Panc1 (cell line): ENCODE results near the gene SLIT3. TPM values are rescaled to one million over a fixed set of nuclear protein-coding genes. Genes with fewer than 3 reads are reported as not detected.

Experiments used
- ATAC-seq: fragments of 200-7000 bp; cut with Tn5 transposase; 2 replicates; pipeline ENCODE4 v1.9.1; 2020; ENCODE audit warnings: mild to moderate bottlenecking, moderate library complexity
- BruUV-seq: library from RNA; stranded (reverse); fragments of 400-500 nt; replicated peaks from 2 replicates; lab custom pipeline; 2021; lab: Mats Ljungman, UMichigan
- CTCF ChIA-PET: fragments of 300-600 bp; sonication (Branson Sonifier 250); formaldehyde crosslinking; loops from one replicate; lab custom pipeline; 2022; ENCODE audit warnings: antibody characterized with exemption; lab: Charles Lee
- POLR2A ChIA-PET: fragments of 300-600 bp; sonication (Branson Sonifier 250); formaldehyde crosslinking; loops from one replicate; lab custom pipeline; 2022; ENCODE audit warnings: antibody characterized with exemption; lab: Charles Lee
- DNase-seq: peaks from one replicate; pipeline ENCODE4 v3.0.0-alpha.2; 2010; ENCODE audit warnings: low read depth, low spot score
- H3K27ac ChIP-seq: 2 replicates; pipeline ENCODE4 v1.5.1; 2011; ENCODE audit warnings: mild to moderate bottlenecking, low read length, inconsistent platforms
- H3K27me3 ChIP-seq: fragments of 200-500 bp; sonication (Bioruptor generic); 2 replicates; pipeline ENCODE4 v1.6.0; 2014; ENCODE audit warnings: low read length, inconsistent platforms; ENCODE audit not compliant: control insufficient read depth, insufficient read depth
- H3K36me3 ChIP-seq: fragments of 200-500 bp; sonication (Bioruptor generic); 2 replicates; pipeline ENCODE4 v1.5.1; 2014; ENCODE audit warnings: inconsistent platforms, mild to moderate bottlenecking, low read length, moderate library complexity; ENCODE audit not compliant: control insufficient read depth, insufficient read depth
- H3K4me1 ChIP-seq: 2 replicates; pipeline ENCODE4 v1.5.1; 2011; ENCODE audit warnings: inconsistent platforms, mild to moderate bottlenecking, low read length, moderate library complexity; ENCODE audit not compliant: control insufficient read depth, insufficient read depth
- H3K4me3 ChIP-seq, 2 experiments: 2 replicates each; pipeline ENCODE4 v1.5.1; 2011 to 2012; ENCODE audit warnings: low read depth in 2 of 2, low read length in 2 of 2, mild to moderate bottlenecking in 2 of 2, inconsistent platforms in 1 of 2, moderate library complexity in 1 of 2
- H3K9me3 ChIP-seq: fragments of 200-500 bp; sonication (Bioruptor generic); 2 replicates; pipeline ENCODE4 v1.5.1; 2014; ENCODE audit warnings: low read depth, mild to moderate bottlenecking, inconsistent platforms, low read length, moderate library complexity; ENCODE audit not compliant: control insufficient read depth, insufficient read depth
- CTCF ChIP-seq: fragments of 450-650 bp; IDR thresholded peaks from 2 replicates; pipeline ENCODE4 v1.5.1; 2017; ENCODE audit warnings: mild to moderate bottlenecking
- POLR2AphosphoS5 ChIP-seq: IDR thresholded peaks from 2 replicates; pipeline ENCODE4 v1.6.1; 2012; ENCODE audit warnings: mild to moderate bottlenecking, low read depth, low read length, moderate library complexity
- SIN3A ChIP-seq: IDR thresholded peaks from 2 replicates; pipeline ENCODE4 v1.6.1; 2012; ENCODE audit warnings: low read depth, mild to moderate bottlenecking, low read length, moderate library complexity, borderline replicate concordance; ENCODE audit not compliant: insufficient read depth
- TCF7L2 ChIP-seq: IDR thresholded peaks from 2 replicates; pipeline ENCODE4 v1.6.1; 2011; ENCODE audit warnings: mild to moderate bottlenecking, low read depth, low read length, inconsistent platforms
- in situ Hi-C: cut with HindIII; loops from 2 replicates; pipeline ENCODE4 v1.10.0; 2016; ENCODE audit warnings: low sequenced_read_pairs, low pct_unique_long_range_greater_than_20kb
- intact Hi-C: fragments of 100-400 bp; cut with micrococcal nuclease; formaldehyde crosslinking; loops from one replicate; pipeline ENCODE4 v1.10.0; 2022; ENCODE audit not compliant: unreplicated experiment
- total RNA-seq: library from RNA; stranded (reverse); gene quantifications from one replicate; pipeline ENCODE4 v1.2.1, GENCODE V29; 2021; ENCODE audit not compliant: unreplicated experiment
- TF ChIP-seq, protein P1 (sequence below), 2 experiments: IDR thresholded peaks; 2 replicates each; pipeline ENCODE4 v1.6.1; 2011 to 2012; ENCODE audit warnings: low read depth in 2 of 2, control low read depth in 1 of 2, low read length in 1 of 2, mild to moderate bottlenecking in 1 of 2, moderate library complexity in 1 of 2; ENCODE audit not compliant: insufficient read depth in 1 of 2

SLIT3 gene
- total RNA-seq, 1 experiment from 2014 or later, result 26.4 TPM

DNA sequence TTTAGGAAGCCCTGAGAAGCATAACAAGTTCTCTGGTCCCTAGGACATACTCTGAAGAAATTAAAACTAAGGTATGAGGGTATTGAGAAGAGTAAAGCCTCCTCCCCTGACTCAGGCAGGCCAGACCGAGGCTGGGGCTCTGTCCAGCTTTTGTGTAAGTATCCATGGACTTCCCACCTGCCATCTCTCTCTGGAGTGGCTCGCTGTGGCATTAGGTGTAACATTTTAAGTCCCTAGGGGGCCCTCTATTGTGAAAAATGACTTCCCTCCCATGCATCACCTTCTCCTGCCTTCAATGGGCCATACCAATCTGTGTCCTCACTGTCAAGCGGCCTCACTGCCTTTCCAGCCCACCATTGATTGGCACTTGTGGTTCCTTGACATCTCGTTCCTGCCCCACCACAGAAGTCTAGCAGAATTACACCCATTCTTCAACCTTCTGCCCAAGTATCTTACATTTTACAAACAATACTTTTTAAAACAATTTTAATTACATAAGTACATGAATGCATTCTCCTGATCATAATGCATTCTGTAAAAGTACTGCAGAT is 205.5 kb downstream of the SLIT3 start:
- TF ChIP-seq CTCF, result no peak
- no peak for TF ChIP-seq TCF7L2
- TF ChIP-seq, protein P1, sequence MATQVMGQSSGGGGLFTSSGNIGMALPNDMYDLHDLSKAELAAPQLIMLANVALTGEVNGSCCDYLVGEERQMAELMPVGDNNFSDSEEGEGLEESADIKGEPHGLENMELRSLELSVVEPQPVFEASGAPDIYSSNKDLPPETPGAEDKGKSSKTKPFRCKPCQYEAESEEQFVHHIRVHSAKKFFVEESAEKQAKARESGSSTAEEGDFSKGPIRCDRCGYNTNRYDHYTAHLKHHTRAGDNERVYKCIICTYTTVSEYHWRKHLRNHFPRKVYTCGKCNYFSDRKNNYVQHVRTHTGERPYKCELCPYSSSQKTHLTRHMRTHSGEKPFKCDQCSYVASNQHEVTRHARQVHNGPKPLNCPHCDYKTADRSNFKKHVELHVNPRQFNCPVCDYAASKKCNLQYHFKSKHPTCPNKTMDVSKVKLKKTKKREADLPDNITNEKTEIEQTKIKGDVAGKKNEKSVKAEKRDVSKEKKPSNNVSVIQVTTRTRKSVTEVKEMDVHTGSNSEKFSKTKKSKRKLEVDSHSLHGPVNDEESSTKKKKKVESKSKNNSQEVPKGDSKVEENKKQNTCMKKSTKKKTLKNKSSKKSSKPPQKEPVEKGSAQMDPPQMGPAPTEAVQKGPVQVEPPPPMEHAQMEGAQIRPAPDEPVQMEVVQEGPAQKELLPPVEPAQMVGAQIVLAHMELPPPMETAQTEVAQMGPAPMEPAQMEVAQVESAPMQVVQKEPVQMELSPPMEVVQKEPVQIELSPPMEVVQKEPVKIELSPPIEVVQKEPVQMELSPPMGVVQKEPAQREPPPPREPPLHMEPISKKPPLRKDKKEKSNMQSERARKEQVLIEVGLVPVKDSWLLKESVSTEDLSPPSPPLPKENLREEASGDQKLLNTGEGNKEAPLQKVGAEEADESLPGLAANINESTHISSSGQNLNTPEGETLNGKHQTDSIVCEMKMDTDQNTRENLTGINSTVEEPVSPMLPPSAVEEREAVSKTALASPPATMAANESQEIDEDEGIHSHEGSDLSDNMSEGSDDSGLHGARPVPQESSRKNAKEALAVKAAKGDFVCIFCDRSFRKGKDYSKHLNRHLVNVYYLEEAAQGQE (IDR thresholded peaks at IDR 0.05; ENCODE audit: insufficient read depth in 1 of 2, low read depth in 2 of 2, low read length in 1 of 2), result no peak
- TF ChIP-seq SIN3A, result no peak
- TF ChIP-seq POLR2AphosphoS5, result no peak
- DNase-seq (no peak), ATAC-seq (no peak)
- Histone ChIP-seq H3K36me3 (no peaks in the 10 kb centered on the region), H3K27me3 (no peaks in the 10 kb centered on the region), H3K4me3 (no peak overlapping the region), H3K27ac (no peak overlapping the region), H3K4me1 (no peaks in the 10 kb centered on the region), H3K9me3 (no peaks in the 10 kb centered on the region)
- POLR2A ChIA-PET, result no interaction called here
- intact Hi-C loops, result no loop called here
- in situ Hi-C loops, result no loop called here
- CTCF ChIA-PET, result no interaction called here
- BruUV-seq, result no TSS peak

DNA sequence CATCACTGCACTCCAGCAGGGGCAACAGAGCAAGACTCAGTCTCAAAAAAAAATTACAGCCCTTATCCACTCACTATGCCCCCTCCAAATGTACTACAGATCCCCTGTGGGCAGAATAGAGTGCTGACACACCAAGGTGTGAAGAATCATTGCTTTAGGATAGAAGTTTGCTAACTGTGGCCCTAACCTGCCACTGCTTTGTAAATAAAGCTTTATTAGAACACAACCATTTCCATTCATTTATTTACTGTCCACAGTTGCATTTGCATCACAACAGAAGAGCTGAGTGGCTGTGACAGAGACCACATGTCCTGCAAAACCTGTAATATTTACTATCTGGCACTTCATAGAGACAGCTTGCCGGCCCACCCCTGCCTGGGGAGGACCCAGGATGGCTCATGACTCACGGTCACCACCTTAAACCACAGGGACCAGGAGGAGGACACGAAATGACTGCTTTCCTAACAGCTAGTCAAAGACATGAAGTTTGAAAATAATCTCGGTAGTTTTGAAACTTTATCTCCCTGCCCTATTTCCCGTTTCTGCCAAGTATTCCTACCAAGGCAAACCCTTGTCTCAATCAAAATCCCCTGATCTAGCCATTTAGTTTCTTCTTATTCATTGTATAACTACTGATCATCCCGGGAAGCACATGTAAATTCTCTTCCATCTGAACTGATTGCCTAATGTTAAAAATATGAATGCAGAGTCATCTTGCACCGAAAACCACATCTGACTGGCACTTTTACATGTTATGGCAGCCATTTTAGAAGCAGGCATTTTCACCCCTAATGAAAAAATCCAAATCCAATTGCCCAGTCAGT is 206.1 kb downstream of the SLIT3 start:
- ATAC-seq, result no peak
- CTCF ChIA-PET, result interaction anchor here (0.6 kb wide), 1 partner anchor 17 kb away, joined by 5 read pairs; no protein-coding TSS in a partner anchor
- no peaks in the 10 kb centered on the region for H3K36me3 ChIP-seq
- TF ChIP-seq CTCF, result no peak
- no peak for TF ChIP-seq TCF7L2
- no peak for TF ChIP-seq POLR2AphosphoS5
- TF ChIP-seq, protein P1 (IDR thresholded peaks at IDR 0.05; ENCODE audit: insufficient read depth in 1 of 2, low read depth in 2 of 2, low read length in 1 of 2), result no peak
- no peak for TF ChIP-seq SIN3A
- H3K27me3 ChIP-seq, result no peaks in the 10 kb centered on the region
- no TSS peak for BruUV-seq
- no peaks in the 10 kb centered on the region for H3K9me3 ChIP-seq
- in situ Hi-C loops, result no loop called here
- no peak overlapping the region for H3K27ac ChIP-seq
- DNase-seq, result no peak
- H3K4me3 ChIP-seq, result no peak overlapping the region
- POLR2A ChIA-PET, result no interaction called here
- intact Hi-C loops, result no loop called here
- no peaks in the 10 kb centered on the region for H3K4me1 ChIP-seq
